Smooth muscle cell (in vitro differentiated cells): ENCODE measurements around the gene GPR149. TPM values are rescaled to one million over a fixed set of nuclear protein-coding genes. Genes with fewer than 3 reads are reported as not detected.

Experiments used
- DNase-seq: peaks from one replicate; lab custom pipeline; 2025; ENCODE audit not compliant: unreplicated experiment; lab: John Stamatoyannopoulos, UW
- H2AFZ ChIP-seq: fragments of 200-600 bp; sonication (generic); 2 replicates; pipeline ENCODE4 v1.6.0; 2016; ENCODE audit warnings: antibody characterized with exemption, low read depth, mild to moderate bottlenecking
- H3F3A ChIP-seq: fragments of 200-600 bp; sonication (generic); 2 replicates; pipeline ENCODE4 v1.6.0; 2017; ENCODE audit warnings: antibody characterized with exemption, low read depth
- H3K27ac ChIP-seq: fragments of 200-600 bp; sonication (generic); 2 replicates; pipeline ENCODE4 v1.5.1; 2016; ENCODE audit warnings: low read depth, mild to moderate bottlenecking
- H3K27me3 ChIP-seq: fragments of 200-600 bp; sonication (generic); 2 replicates; pipeline ENCODE4 v1.6.1; 2016; ENCODE audit warnings: low read depth, mild to moderate bottlenecking
- H3K36me3 ChIP-seq: fragments of 200-600 bp; sonication (generic); 2 replicates; pipeline ENCODE4 v1.5.1; 2016; ENCODE audit warnings: low read depth
- H3K4me1 ChIP-seq: fragments of 200-600 bp; sonication (generic); 2 replicates; pipeline ENCODE4 v1.5.1; 2016; ENCODE audit warnings: low read depth
- H3K4me2 ChIP-seq: fragments of 200-600 bp; sonication (generic); 2 replicates; pipeline ENCODE4 v1.6.0; 2016; ENCODE audit warnings: mild to moderate bottlenecking
- H3K4me3 ChIP-seq: fragments of 200-600 bp; sonication (generic); 2 replicates; pipeline ENCODE4 v1.5.1; 2016; ENCODE audit warnings: mild to moderate bottlenecking
- H3K79me2 ChIP-seq: fragments of 200-600 bp; sonication (generic); 2 replicates; pipeline ENCODE4 v1.6.0; 2016; ENCODE audit warnings: low read depth, mild to moderate bottlenecking
- H3K9ac ChIP-seq: fragments of 200-600 bp; sonication (generic); 2 replicates; pipeline ENCODE4 v1.6.0; 2016; ENCODE audit warnings: low read depth
- H3K9me3 ChIP-seq: fragments of 200-600 bp; sonication (generic); replicated peaks from 2 replicates; pipeline ENCODE4 v1.5.1; 2016; ENCODE audit warnings: low read depth
- H4K20me1 ChIP-seq: fragments of 200-600 bp; sonication (generic); 2 replicates; pipeline ENCODE4 v1.6.0; 2016; ENCODE audit warnings: low read depth
- WGBS: methylation state at CpG from one replicate; pipeline ENCODE4 v1.1.7; 2016; ENCODE audit warnings: low lambda C conversion rate; 5-methylcytosine and 5-hydroxymethylcytosine counted together
- polyA plus RNA-seq: library from polyadenylated mRNA; unstranded; fragments of >200 nt; fragmentation: Nextera tagmentation; extraction: Ambion mirVana; gene quantifications from 2 replicates; pipeline ENCODE4 v1.2.1, GENCODE V29; 2016
- total RNA-seq: library from RNA; depleted of rRNA; stranded (reverse); fragments of >200 nt; gene quantifications from 2 replicates; pipeline ENCODE4 v1.2.3, GENCODE V29; 2014
- TF ChIP-seq, protein P1 (sequence below): fragments of 200-600 bp; sonication (generic); IDR thresholded peaks from 2 replicates; pipeline ENCODE4 v1.5.1; 2017; ENCODE audit warnings: borderline replicate concordance, mild to moderate bottlenecking, antibody characterized with exemption; ENCODE audit not compliant: insufficient read depth, poor library complexity, severe bottlenecking

The GPR149 gene
- total and polyA plus RNA-seq, 2 experiments from 2014 or later, result not detected

DNA sequence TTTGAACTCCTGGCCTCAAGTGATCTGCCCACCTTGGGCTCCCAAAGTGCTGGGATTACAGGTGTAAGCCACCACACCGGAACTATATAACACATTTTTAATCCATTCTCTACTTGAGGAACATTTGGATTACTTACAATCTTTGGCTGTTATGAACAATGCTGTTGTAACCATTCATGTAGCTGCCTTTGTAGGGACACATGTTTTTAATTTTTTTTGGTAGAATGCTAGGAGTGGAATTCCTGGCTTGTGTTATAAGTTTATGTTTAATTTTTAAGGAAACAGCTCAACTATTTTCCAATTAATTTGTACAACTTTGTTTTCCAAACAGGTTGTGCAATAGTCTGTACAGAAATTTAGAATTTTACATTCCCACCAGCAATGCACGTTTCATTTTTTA is 51.7 kb downstream of the GPR149 start:
- no peak for DNase-seq
- Histone ChIP-seq H3K4me3 (no peak overlapping the region), H3K4me2 (no peak overlapping the region), H3K27me3 (no peaks in the 10 kb centered on the region), H3K36me3 (no peaks in the 10 kb centered on the region), H4K20me1 (no peaks in the 10 kb centered on the region), H3K4me1 (no peaks in the 10 kb centered on the region), H3K9me3 (no peaks in the 10 kb centered on the region), H2AFZ (no peak overlapping the region), H3F3A (no peaks in the 10 kb centered on the region), H3K9ac (no peak overlapping the region), H3K79me2 (no peaks in the 10 kb centered on the region), H3K27ac (no peak overlapping the region)
- TF ChIP-seq, protein P1, sequence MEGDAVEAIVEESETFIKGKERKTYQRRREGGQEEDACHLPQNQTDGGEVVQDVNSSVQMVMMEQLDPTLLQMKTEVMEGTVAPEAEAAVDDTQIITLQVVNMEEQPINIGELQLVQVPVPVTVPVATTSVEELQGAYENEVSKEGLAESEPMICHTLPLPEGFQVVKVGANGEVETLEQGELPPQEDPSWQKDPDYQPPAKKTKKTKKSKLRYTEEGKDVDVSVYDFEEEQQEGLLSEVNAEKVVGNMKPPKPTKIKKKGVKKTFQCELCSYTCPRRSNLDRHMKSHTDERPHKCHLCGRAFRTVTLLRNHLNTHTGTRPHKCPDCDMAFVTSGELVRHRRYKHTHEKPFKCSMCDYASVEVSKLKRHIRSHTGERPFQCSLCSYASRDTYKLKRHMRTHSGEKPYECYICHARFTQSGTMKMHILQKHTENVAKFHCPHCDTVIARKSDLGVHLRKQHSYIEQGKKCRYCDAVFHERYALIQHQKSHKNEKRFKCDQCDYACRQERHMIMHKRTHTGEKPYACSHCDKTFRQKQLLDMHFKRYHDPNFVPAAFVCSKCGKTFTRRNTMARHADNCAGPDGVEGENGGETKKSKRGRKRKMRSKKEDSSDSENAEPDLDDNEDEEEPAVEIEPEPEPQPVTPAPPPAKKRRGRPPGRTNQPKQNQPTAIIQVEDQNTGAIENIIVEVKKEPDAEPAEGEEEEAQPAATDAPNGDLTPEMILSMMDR, result no peak
- WGBS, result 93% methylated on average over 2 of the region's 2 CpGs

DNA sequence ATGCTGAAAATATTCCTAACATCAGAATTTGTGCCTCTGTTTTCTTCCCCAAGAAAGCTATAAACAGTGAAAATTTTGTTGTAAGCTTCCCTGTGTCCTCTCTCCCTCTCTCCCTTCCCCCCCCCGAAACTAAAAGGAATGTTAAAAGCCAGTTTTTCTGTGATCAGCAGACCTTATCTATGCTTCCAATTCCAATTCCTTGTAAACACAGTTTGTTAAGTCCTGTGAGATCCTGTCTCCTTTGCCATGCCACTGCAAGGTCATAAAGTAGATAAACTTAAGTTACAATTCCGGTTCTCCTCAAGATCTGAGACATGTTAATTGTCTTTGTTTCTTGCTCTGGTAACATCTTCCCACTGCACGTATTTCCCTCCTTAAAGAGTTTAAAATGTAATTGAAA is 62.8 kb downstream of the GPR149 start:
- TF ChIP-seq, protein P1, result no peak
- no peak for DNase-seq
- 0% methylated on average over 3 of the region's 3 CpGs for WGBS
- Histone ChIP-seq H3K4me1 (no peaks in the 10 kb centered on the region), H3K4me2 (peak overlapping the region; percentile 46), H3K36me3 (no peaks in the 10 kb centered on the region), H3K27me3 (no peaks in the 10 kb centered on the region), H4K20me1 (no peaks in the 10 kb centered on the region), H3K9ac (no peak overlapping the region), H3K79me2 (no peaks in the 10 kb centered on the region), H3F3A (no peaks in the 10 kb centered on the region), H2AFZ (peak overlapping the region; percentile 38), H3K9me3 (no peaks in the 10 kb centered on the region), H3K4me3 (no peak overlapping the region), H3K27ac (no peak overlapping the region)

DNA sequence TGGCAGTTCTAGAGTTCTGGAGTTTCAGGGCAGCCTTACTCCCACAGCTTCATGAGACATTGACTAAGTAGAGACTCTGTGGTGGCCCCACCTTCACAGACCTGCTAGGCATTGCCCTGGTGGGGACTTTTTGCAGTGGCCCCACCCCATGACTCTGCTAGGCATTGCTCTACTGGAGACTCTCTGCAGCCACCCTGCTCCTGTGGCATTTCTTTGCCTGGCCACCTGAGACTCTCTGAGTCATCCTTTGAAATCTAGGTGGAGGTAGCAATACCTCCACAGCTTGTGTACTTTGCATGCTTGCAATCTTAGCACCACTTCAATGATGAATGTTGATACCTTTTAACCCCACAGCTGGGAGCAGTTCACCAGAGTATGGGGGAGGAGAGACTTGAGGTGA is 65.1 kb downstream of the GPR149 start:
- Histone ChIP-seq H3K36me3 (no peaks in the 10 kb centered on the region), H3K27me3 (no peaks in the 10 kb centered on the region), H3K9ac (no peak overlapping the region), H3K27ac (no peak overlapping the region), H3K79me2 (no peaks in the 10 kb centered on the region), H3K4me2 (no peak overlapping the region), H3F3A (no peaks in the 10 kb centered on the region), H4K20me1 (no peaks in the 10 kb centered on the region), H3K9me3 (no peaks in the 10 kb centered on the region), H2AFZ (no peak overlapping the region), H3K4me3 (no peak overlapping the region), H3K4me1 (no peaks in the 10 kb centered on the region)
- TF ChIP-seq, protein P1, result no peak
- DNase-seq, result no peak

DNA sequence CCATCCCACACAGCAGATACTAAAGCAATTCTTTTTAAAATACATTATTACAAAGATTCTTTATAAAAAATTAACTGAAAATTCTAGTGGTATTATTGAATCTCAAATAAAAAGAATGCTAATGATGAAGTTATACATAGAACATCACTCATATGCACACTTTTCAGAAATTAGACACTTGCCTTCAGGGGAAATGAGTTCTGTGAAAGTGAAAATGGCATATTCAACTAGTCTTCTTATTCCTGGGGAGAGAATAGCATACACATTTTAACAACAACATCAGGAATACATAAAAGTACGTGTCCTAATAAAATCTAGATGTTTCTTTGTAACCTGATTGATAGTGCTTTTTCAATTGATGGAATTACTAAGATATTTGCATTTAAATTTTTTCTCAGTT is 68.9 kb downstream of the GPR149 start:
- Histone ChIP-seq H3K9me3 (no peaks in the 10 kb centered on the region), H4K20me1 (no peaks in the 10 kb centered on the region), H2AFZ (no peak overlapping the region), H3K79me2 (no peaks in the 10 kb centered on the region), H3K4me2 (no peak overlapping the region), H3K9ac (no peak overlapping the region), H3K27ac (no peak overlapping the region), H3K27me3 (no peaks in the 10 kb centered on the region), H3K4me3 (no peak overlapping the region), H3F3A (no peaks in the 10 kb centered on the region), H3K4me1 (no peaks in the 10 kb centered on the region), H3K36me3 (no peaks in the 10 kb centered on the region)
- DNase-seq, result no peak
- 97% methylated on average over 1 of the region's 1 CpG for WGBS
- TF ChIP-seq, protein P1, result no peak
